ENCODE measurements around the gene PHLDB3. TPM values are rescaled to one million over a fixed set of nuclear protein-coding genes. Genes with fewer than 3 reads are reported as not detected.

PHLDB3 gene
- polyA plus RNA-seq, 2 of the 4 experiments (the other 2 are of a cell fraction), result 5.5 to 12.0 TPM

DNA sequence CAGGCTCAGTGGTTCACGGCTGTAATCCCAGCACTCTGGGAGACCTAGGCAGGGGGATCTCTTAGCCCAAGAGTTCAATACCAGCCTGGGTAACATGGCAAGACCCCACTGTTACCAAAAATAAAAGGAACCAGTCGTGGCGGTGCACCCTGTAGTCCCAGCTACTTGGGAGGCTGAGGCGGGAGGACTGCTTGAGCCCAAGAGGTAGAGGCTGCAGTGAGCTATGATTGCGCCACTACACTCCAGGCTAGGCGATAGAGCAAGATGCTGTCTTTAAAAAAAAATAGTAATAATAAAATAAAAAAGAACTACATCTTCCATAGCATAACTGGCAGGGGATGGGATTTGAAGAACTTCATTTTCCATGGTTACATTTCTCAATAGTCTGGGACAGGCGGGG is 42.2 kb downstream of the PHLDB3 start:
- H3K4me2 ChIP-seq, result peak overlapping the region; percentile 82; the same call in 1 of the 3 replicates
- CTCF ChIA-PET, result interaction anchor here (2.6 to 14.0 kb wide), 2 partner anchors 16 to 57 kb away, joined by 15 to 176 read pairs; no protein-coding TSS in a partner anchor

GRCh38 chr19:43461303-43461702 is 43.2 kb downstream of the PHLDB3 start:
- no peak for DNase-seq (ENCODE audit: low read depth in 1 of 2, low spot score in 1 of 2)
- no peak for ATAC-seq
- no peak overlapping the region for H3K4me2 ChIP-seq
- H3K4me3 ChIP-seq, result no peak overlapping the region
- POLR2A ChIA-PET, result interaction anchor here (0.8 kb wide), 1 partner anchor 42 kb away, joined by 3 read pairs; no protein-coding TSS in a partner anchor
- no peaks in the 10 kb centered on the region for H3K9me3 ChIP-seq
- CTCF ChIA-PET, result interaction anchor here (1.0 to 14.0 kb wide), 5 partner anchors 15 to 63 kb away, joined by 3 to 176 read pairs (median 4); no protein-coding TSS in a partner anchor
- peaks cover 5% of the 10 kb centered on the region; the same call in 2 of the 3 replicates for H3K4me1 ChIP-seq
- no peak for FAIRE-seq
- 75% methylated on average over 12 of the region's 12 CpGs for WGBS (ENCODE audit: missing lambda C conversion rate)
- H3K27ac ChIP-seq, result no peak overlapping the region
- TF ChIP-seq CHD4 (IDR thresholded peaks at IDR 0.05; ENCODE audit: borderline replicate concordance), result no peak
- no peak for TF ChIP-seq RAD21 (conservative IDR thresholded peaks at IDR 0.05 in 1 of 2, IDR thresholded peaks at IDR 0.05 in 1 of 2)
- TF ChIP-seq BHLHE40 (IDR thresholded peaks at IDR 0.05; ENCODE audit: low read depth, low read length), result no peak
- no peak for TF ChIP-seq MAX (IDR thresholded peaks at IDR 0.05)
- TF ChIP-seq PHF8 (IDR thresholded peaks at IDR 0.05; ENCODE audit: borderline replicate concordance, low read depth), result no peak
- no peak for TF ChIP-seq CEBPB (IDR thresholded peaks at IDR 0.05)
- TF ChIP-seq FOSL2 (IDR thresholded peaks at IDR 0.05), result no peak
- TF ChIP-seq FOSL2 (CRISPR knock-in tag; IDR thresholded peaks at IDR 0.05), result no peak
- no peak for TF ChIP-seq ZNF302 (CRISPR knock-in tag; IDR thresholded peaks at IDR 0.05)
- TF ChIP-seq, protein P1, sequence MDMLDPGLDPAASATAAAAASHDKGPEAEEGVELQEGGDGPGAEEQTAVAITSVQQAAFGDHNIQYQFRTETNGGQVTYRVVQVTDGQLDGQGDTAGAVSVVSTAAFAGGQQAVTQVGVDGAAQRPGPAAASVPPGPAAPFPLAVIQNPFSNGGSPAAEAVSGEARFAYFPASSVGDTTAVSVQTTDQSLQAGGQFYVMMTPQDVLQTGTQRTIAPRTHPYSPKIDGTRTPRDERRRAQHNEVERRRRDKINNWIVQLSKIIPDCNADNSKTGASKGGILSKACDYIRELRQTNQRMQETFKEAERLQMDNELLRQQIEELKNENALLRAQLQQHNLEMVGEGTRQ (IDR thresholded peaks at IDR 0.05), result no peak
- TF ChIP-seq, protein P2, sequence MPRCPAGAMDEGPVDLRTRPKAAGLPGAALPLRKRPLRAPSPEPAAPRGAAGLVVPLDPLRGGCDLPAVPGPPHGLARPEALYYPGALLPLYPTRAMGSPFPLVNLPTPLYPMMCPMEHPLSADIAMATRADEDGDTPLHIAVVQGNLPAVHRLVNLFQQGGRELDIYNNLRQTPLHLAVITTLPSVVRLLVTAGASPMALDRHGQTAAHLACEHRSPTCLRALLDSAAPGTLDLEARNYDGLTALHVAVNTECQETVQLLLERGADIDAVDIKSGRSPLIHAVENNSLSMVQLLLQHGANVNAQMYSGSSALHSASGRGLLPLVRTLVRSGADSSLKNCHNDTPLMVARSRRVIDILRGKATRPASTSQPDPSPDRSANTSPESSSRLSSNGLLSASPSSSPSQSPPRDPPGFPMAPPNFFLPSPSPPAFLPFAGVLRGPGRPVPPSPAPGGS (IDR thresholded peaks at IDR 0.05), result no peak
- TF ChIP-seq, protein P3, sequence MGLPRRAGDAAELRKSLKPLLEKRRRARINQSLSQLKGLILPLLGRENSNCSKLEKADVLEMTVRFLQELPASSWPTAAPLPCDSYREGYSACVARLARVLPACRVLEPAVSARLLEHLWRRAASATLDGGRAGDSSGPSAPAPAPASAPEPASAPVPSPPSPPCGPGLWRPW (IDR thresholded peaks at IDR 0.05), result no peak
- no peak for TF ChIP-seq FOXS1 (CRISPR knock-in tag; IDR thresholded peaks at IDR 0.05)
- TF ChIP-seq EHF (CRISPR knock-in tag; IDR thresholded peaks at IDR 0.05), result no peak
- no peak for TF ChIP-seq EHMT2 (IDR thresholded peaks at IDR 0.05; ENCODE audit: low read depth)
- TF ChIP-seq FOSB (CRISPR knock-in tag; IDR thresholded peaks at IDR 0.05), result no peak

More for the DNA sequence above, 42.2 kb downstream of the PHLDB3 start:
- Histone ChIP-seq H3K4me1 (peaks cover 7% of the 10 kb centered on the region), H3K27ac (no peak overlapping the region), H3K9me3 (no peaks in the 10 kb centered on the region), H3K4me3 (no peak overlapping the region)
- FAIRE-seq (no peak), DNase-seq (ENCODE audit: low read depth in 1 of 2, low spot score in 1 of 2) (no peak), ATAC-seq (no peak)
- POLR2A ChIA-PET, result interaction anchor here (1.6 kb wide), 1 partner anchor 70 kb away, joined by 8 read pairs; the partner anchor contains the start of gene ZNF575
- WGBS (ENCODE audit: missing lambda C conversion rate), result 78% methylated on average over 7 of the region's 7 CpGs
- TF ChIP-seq RFX5 (IDR thresholded peaks at IDR 0.05) (no peak), HOXB13 (CRISPR knock-in tag; IDR thresholded peaks at IDR 0.05; ENCODE audit: low read depth) (no peak), ESRRA (IDR thresholded peaks at IDR 0.05; ENCODE audit: borderline replicate concordance, low read length) (no peak), CHD2 (IDR thresholded peaks at IDR 0.05; ENCODE audit: low read length, partially characterized antibody) (no peak), SMC3 (IDR thresholded peaks at IDR 0.05) (no peak), ZNF302 (CRISPR knock-in tag; IDR thresholded peaks at IDR 0.05) (no peak), HMGXB4 (CRISPR knock-in tag; IDR thresholded peaks at IDR 0.05; ENCODE audit: borderline replicate concordance) (no peak), MAX (IDR thresholded peaks at IDR 0.05) (no peak), FOSL2 (IDR thresholded peaks at IDR 0.05) (no peak), FOSL2 (CRISPR knock-in tag; IDR thresholded peaks at IDR 0.05) (no peak), CBX8 (IDR thresholded peaks at IDR 0.05) (no peak), BHLHE40 (IDR thresholded peaks at IDR 0.05; ENCODE audit: low read depth, low read length) (no peak), PBX3 (IDR thresholded peaks at IDR 0.05) (no peak), TP53 (CRISPR knock-in tag; IDR thresholded peaks at IDR 0.05) (no peak), HOXB5 (CRISPR knock-in tag; IDR thresholded peaks at IDR 0.05) (no peak), NR3C1 (IDR thresholded peaks at IDR 0.05) (no peak)
- TF ChIP-seq, protein P2 (IDR thresholded peaks at IDR 0.05), result no peak
- TF ChIP-seq, protein P4, sequence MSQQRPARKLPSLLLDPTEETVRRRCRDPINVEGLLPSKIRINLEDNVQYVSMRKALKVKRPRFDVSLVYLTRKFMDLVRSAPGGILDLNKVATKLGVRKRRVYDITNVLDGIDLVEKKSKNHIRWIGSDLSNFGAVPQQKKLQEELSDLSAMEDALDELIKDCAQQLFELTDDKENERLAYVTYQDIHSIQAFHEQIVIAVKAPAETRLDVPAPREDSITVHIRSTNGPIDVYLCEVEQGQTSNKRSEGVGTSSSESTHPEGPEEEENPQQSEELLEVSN (IDR thresholded peaks at IDR 0.05; ENCODE audit: borderline replicate concordance, low read depth), result no peak
